ENCODE results near the gene RCAN3.
"Not testable (repeated sequence)": the region's sequence is repeated elsewhere in the genome, so short reads cannot be mapped to it uniquely, and the experiment has no call there.

The RCAN3 gene

DNA sequence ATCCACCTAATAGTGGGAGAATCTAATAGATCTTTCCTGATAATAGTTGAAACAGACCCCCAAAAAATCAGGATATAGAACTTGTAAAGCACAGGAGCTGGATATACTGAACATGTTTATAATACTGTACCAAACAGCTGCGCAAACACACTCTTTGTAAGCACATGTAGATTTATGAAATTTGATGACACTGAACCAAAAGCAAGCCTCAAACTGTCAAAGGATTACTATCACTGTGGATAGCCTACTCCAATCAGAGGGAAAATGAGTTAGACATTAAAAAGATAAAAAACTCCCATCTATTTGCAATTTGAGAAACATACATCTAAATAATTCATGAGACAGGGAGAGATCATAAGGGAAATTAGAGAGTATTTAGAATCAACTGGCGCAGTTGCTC, 26.1 kb downstream of the RCAN3 start:
- TF ChIP-seq, protein P1, sequence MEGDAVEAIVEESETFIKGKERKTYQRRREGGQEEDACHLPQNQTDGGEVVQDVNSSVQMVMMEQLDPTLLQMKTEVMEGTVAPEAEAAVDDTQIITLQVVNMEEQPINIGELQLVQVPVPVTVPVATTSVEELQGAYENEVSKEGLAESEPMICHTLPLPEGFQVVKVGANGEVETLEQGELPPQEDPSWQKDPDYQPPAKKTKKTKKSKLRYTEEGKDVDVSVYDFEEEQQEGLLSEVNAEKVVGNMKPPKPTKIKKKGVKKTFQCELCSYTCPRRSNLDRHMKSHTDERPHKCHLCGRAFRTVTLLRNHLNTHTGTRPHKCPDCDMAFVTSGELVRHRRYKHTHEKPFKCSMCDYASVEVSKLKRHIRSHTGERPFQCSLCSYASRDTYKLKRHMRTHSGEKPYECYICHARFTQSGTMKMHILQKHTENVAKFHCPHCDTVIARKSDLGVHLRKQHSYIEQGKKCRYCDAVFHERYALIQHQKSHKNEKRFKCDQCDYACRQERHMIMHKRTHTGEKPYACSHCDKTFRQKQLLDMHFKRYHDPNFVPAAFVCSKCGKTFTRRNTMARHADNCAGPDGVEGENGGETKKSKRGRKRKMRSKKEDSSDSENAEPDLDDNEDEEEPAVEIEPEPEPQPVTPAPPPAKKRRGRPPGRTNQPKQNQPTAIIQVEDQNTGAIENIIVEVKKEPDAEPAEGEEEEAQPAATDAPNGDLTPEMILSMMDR (IDR thresholded peaks at IDR 0.05; ENCODE audit: insufficient read depth, missing control alignments): no peak
- DNase-seq (ENCODE audit: insufficient read length, low spot score): no peak
- FAIRE-seq: no peak

DNA sequence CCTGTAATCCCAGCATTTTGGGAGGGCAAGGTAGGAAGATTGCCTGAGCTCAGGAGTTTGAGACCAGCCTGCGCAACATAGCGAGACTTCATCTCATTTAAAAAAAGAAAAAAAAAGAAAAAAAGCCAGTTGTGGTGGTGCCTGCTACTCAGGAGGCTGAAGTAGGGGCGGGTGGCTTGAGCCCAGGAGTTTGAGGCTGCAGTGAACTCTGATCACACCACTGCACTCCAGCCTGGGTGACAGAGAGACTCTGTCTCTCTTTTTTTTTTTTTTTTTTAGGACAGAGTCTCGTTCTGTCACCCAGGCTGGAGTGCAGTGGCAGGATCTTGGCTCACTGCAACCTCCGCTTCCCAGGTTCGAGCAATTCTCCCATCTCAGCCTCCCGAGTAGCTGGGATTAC, 26.7 kb downstream of the RCAN3 start:
- not testable (repeated sequence) for FAIRE-seq; DNase-seq (ENCODE audit: insufficient read length, low spot score)

DNA sequence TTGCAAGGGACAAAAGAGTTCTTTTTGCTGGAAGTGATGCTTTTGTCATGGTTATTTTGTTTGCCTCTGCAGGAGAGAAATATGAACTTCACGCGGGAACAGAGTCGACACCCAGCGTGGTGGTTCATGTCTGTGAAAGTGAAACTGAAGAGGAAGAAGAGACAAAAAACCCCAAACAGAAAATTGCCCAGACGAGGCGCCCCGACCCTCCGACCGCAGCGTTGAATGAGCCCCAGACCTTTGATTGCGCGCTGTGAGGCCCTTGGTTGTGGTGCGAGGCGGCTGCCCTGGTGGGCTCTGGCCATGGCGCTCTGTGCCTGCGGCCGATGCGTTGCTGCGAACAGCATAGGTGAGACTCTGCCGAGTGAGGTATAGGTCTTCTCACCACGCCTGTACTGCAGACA, 32.4 kb downstream of the RCAN3 start:
- FAIRE-seq (no peak), DNase-seq (ENCODE audit: insufficient read length, low spot score) (no peak)
- TF ChIP-seq, protein P1 (IDR thresholded peaks at IDR 0.05; ENCODE audit: insufficient read depth, missing control alignments): no peak

DNA sequence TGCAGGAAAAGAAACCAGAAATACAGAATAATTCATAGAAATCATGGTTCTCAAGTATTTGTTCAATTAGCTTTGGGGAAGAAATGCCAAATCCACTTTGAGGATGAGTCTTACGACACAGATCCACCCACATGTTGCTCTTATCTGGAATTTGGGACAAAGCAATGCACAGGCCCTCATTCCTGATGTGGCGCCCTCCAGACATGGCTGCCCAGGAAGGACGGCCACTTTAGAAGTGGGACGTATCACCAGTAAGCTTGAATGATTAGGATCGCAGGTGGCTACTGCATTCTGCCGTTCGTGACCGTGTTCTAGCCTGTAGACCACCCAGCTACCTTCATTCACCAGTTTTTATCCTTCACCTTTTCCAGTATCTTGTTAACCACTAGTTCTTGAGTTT, 33.1 kb downstream of the RCAN3 start:
- DNase-seq (ENCODE audit: insufficient read length, low spot score) (no peak), FAIRE-seq (no peak)
- TF ChIP-seq, protein P1 (IDR thresholded peaks at IDR 0.05; ENCODE audit: insufficient read depth, missing control alignments): no peak

DNA sequence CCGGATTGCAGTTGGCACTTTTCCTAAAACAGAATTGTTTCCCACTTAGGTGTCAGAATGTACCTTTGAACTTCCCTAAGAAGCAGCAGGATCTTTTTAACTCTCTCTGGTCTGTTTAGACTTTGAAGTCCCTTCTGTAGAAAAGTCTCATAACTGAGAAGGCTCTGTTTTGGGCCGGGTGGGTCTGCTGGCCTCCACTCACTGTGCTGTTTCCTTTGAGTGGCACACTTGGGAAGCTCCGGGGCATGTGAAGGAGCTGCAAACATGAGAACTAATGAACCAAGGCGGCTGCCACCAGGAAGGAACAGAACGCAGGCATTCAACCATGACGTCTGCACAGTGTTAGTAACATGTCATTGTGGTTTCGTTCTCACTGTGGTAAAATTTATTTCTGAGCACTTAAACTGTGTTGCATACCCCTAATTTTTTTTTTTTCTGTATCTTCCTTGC, 33.8 kb downstream of the RCAN3 start:
- no peak for FAIRE-seq
- DNase-seq (ENCODE audit: insufficient read length, low spot score): no peak
- TF ChIP-seq, protein P1 (IDR thresholded peaks at IDR 0.05; ENCODE audit: insufficient read depth, missing control alignments): no peak

DNA sequence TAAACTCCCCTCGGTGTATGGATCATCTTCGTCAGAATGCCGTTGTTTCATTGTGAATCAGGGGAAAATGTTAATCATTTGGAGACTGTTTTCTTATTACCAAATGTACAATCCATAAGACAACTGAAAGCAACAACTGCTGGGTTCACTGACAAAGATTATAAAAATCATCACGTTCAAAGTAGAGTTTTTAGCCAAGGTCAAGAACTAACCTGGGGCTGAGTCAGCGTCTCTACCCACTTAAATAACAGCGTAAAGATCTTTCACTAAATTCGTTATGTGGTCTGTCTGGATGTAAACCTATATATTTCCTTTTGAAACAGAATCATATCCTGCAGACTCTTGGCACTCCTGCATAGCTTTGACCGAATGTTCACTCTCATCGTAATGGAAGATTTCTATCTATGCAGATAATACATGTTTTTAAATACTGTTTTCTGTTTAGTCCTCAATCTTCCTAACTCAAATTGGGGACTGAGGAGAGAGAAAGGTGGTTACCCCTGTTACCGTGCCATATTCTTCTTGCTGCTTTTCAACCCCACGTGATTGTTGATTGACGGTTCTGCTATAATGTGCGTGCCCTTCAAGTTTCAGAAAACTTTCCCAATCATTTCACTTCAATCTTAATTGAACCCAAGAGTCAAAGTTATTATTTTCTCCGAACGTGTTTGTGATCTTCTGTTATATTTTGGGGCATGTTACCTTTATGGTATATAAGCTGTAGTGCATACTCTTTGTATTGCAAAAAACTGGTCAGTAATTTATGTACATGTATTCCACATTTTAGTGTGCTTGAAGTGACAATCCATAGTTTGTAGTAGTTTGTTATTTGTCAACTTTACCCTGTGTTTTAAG, 37.6 kb downstream of the RCAN3 start:
- TF ChIP-seq, protein P1 (IDR thresholded peaks at IDR 0.05; ENCODE audit: insufficient read depth, missing control alignments): no peak
- no peak for FAIRE-seq
- no peak for DNase-seq (ENCODE audit: insufficient read length, low spot score)

DNA sequence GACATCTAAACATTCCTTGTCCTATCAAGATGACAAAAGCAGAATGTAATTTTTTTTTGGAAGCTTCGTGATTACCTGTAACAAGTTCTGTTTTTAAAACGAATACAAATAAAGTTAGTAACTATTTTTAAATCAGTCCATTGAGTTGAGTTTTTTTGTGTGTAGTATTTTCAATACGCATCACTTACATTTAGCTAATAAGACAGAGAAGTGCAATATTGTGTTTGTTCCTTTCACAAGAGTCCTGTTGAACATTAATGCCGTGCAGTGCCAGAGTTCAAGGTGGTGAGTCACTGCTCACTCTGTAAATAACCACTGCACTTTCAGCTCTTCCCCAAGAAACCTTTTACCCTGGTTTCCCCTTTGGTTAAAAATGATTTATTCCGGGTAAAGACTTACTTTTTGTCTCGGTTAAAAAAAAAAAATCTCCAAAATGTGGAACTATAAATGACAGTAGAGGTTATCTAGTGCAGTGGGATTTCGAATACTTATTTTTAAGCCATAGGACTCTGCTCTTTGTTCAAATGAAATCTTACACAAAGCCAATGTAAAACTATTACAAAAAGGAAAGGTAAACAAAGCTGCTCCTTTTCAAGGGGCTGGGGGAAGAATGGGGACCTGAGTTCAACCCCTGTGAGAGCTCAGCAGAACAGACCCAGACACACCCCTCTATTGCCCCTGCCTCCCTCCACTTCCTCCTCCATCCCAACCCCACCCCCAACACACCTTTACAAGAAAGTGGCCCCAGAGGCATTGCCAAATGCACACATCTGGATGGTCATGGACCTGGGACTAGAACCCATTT, 38.5 kb downstream of the RCAN3 start:
- TF ChIP-seq, protein P1 (IDR thresholded peaks at IDR 0.05; ENCODE audit: insufficient read depth, missing control alignments): no peak
- no peak for FAIRE-seq
- DNase-seq (ENCODE audit: insufficient read length, low spot score): no peak

Measured in D721Med (cell line).